GM18861 (cell line): ENCODE data around the gene MAST4.

Experiments used
- ATAC-seq: cut with Tn5 transposase; IDR thresholded peaks from one replicate; pipeline ENCODE4 v1.9.1; 2021; ENCODE audit not compliant: unreplicated experiment

The MAST4 gene

GRCh38 chr5:66867618-66868322, 271.6 kb downstream of the MAST4 start:
- ATAC-seq: no peak

- ATAC-seq: no peak
Measured at GRCh38 chr5:66869347-66869746, 273.2 kb downstream of the MAST4 start.

- no peak for ATAC-seq
Measured at GRCh38 chr5:66870708-66871107, 274.5 kb downstream of the MAST4 start.

- ATAC-seq: no peak
Measured at GRCh38 chr5:66871651-66872050, 275.5 kb downstream of the MAST4 start.

- ATAC-seq: no peak
Measured at GRCh38 chr5:66872736-66873331, 276.6 kb downstream of the MAST4 start.

- no peak for ATAC-seq
Measured at GRCh38 chr5:66874004-66874403, 277.8 kb downstream of the MAST4 start.

- no peak for ATAC-seq
Measured at GRCh38 chr5:66875315-66875714, 279.1 kb downstream of the MAST4 start.

- no peak for ATAC-seq
Measured at GRCh38 chr5:66876266-66876807, 280.1 kb downstream of the MAST4 start.

GRCh38 chr5:66877843-66878242, 281.6 kb downstream of the MAST4 start:
- no peak for ATAC-seq

- no peak for ATAC-seq
Measured at GRCh38 chr5:66880401-66880800, 284.2 kb downstream of the MAST4 start.

GRCh38 chr5:66881480-66882161, 285.4 kb downstream of the MAST4 start:
- no peak for ATAC-seq

- no peak for ATAC-seq
Measured at GRCh38 chr5:66882606-66883227, 286.5 kb downstream of the MAST4 start.

- ATAC-seq: no peak
Measured at GRCh38 chr5:66884564-66885243, 288.5 kb downstream of the MAST4 start.

GRCh38 chr5:66886941-66887340, 290.7 kb downstream of the MAST4 start:
- ATAC-seq: no peak

- no peak for ATAC-seq
Measured at GRCh38 chr5:66888613-66889012, 292.4 kb downstream of the MAST4 start.

- no peak for ATAC-seq
Measured at GRCh38 chr5:66889056-66889455, 292.9 kb downstream of the MAST4 start.

- ATAC-seq: no peak
Measured at GRCh38 chr5:66889524-66889923, 293.3 kb downstream of the MAST4 start.

- no peak for ATAC-seq
Measured at GRCh38 chr5:66891184-66891925, 295.2 kb downstream of the MAST4 start.

GRCh38 chr5:66892716-66893115, 296.5 kb downstream of the MAST4 start:
- ATAC-seq: no peak
